ENCODE data around the gene BATF2.

DNA sequence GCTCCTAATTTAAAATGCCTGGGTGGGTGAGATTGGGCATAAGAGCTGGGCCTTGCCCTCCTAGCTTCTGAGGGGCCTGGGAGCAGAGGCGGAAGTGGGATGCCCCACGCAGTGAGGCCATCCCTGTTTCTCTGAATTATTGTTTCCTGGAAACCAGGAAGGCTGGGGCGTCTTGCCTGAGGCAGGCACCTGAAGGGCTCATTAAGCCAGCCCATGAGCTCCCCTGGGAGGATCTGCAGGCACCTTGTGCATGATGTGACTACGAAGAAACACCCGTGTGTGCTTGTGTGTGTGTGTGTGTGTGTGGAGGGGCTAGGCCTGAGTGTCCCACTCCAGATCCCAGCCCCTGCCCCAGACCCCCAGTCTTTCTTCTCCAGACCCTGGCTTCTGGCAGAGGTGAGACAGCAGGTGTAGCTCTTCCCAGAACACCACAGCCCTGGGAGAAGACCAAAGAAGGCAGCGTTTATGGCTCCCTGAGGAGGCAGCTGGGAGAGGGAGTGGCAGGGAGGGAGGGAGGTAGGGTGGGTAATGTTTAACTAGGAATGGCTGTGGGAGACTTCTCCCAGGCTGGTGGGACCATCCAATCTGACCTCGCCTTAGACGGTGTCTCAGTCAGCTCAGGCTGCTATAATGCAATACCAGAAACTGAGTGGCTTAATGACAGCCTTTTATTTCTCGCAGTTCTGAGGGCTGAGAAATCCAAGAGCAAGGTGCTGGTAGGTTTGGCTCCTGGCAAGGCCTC lies 2.1 kb upstream of the BATF2 start:
- TF ChIP-seq, protein P1, sequence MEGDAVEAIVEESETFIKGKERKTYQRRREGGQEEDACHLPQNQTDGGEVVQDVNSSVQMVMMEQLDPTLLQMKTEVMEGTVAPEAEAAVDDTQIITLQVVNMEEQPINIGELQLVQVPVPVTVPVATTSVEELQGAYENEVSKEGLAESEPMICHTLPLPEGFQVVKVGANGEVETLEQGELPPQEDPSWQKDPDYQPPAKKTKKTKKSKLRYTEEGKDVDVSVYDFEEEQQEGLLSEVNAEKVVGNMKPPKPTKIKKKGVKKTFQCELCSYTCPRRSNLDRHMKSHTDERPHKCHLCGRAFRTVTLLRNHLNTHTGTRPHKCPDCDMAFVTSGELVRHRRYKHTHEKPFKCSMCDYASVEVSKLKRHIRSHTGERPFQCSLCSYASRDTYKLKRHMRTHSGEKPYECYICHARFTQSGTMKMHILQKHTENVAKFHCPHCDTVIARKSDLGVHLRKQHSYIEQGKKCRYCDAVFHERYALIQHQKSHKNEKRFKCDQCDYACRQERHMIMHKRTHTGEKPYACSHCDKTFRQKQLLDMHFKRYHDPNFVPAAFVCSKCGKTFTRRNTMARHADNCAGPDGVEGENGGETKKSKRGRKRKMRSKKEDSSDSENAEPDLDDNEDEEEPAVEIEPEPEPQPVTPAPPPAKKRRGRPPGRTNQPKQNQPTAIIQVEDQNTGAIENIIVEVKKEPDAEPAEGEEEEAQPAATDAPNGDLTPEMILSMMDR (IDR thresholded peaks at IDR 0.05) = no peak
- no peak for TF ChIP-seq POLR2A (IDR thresholded peaks at IDR 0.05)

All from adrenal gland (tissue), 5 donors.